DMS79 (cell line): ENCODE data around the gene RGS14.
"Not testable (repeated sequence)": the region's sequence is repeated elsewhere in the genome, so short reads cannot be mapped to it uniquely, and the experiment has no call there.

ENCODE experiments used
- DNase-seq: peaks from one replicate; lab custom pipeline; 2025; lab: John Stamatoyannopoulos, UW

RGS14 gene

GRCh38 chr5:177328545-177329231 is 29.0 kb upstream of the RGS14 start:
- no peak for DNase-seq

DNA sequence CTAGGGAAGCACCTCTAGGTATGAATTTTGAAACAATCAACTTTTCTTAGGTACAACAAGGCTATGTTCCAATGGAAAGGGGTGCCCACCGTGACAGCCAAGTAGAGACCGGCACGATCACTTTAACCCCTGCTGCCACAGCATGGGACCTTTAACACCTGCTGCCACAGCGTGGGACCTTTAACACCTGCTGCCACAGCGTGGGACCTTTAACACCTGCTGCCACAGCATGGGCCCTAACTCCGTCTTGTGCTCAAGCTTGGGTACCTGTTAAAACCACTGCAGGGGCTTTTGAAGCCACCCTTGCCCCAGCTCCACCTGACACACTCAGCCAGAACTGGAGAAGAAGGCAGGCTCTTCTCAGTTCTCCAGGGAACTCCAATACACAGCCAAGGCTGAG is 27.8 kb upstream of the RGS14 start:
- no peak for DNase-seq

DNA sequence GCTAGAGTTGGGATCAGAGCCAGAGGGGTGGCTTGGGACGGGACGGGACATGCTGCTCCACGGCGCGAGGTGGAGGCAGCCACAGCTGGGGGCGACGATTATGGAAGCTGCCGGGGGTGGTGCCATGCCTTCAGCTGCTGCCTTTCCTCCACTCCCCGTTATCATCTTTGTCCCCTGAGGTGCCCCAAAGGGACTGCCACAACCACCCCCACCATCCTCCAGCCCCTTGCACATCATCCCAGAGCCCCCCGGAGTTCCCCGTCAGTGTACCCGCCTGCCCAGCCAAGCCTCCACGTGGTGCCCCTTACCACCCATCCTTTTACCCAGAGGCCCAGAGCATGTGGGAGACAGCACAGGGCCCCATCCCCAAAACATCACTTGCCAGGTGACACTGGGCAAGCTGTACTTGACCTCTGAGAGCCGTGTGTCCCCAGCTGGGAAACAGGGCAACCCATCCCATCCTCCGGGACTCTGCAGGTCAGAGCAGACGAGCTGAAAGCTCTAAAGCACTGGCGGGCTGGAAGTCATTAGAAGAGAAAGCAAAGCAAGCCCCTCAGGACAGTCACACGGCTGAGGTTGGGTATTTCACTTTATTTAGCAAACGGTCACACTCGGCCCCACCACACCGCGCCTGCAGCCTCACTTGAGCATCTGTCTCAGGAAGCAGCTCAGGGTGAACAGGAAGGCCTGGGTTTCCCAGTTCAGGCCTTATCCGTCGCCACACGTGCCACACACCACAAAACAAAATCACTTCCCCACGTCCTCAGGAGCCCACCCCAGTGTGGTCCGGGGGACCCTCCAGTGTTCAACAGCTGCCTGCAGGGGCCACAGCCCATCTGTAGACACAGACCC is 26.5 kb upstream of the RGS14 start:
- no peak for DNase-seq

GRCh38 chr5:177332031-177332895 is 25.5 kb upstream of the RGS14 start:
- DNase-seq, result no peak

DNA sequence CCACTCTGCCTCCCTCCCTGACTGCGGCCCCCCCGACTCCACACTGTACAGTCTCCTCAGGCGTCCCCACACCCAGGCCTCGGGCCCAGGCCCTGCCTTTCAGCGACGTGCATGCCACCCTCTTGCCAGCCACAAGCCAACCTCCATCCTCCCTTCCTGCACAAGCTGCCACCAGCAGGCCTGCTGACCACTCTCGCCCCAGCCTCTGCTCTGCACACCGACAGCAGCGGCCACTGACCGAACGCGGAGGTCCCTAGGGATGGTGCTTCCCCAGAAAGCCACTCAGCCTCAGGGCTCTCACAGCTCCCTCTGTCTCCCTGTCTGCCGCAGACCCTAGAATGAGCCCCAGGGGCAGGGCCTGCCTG is 24.8 kb upstream of the RGS14 start:
- no peak for DNase-seq

DNA sequence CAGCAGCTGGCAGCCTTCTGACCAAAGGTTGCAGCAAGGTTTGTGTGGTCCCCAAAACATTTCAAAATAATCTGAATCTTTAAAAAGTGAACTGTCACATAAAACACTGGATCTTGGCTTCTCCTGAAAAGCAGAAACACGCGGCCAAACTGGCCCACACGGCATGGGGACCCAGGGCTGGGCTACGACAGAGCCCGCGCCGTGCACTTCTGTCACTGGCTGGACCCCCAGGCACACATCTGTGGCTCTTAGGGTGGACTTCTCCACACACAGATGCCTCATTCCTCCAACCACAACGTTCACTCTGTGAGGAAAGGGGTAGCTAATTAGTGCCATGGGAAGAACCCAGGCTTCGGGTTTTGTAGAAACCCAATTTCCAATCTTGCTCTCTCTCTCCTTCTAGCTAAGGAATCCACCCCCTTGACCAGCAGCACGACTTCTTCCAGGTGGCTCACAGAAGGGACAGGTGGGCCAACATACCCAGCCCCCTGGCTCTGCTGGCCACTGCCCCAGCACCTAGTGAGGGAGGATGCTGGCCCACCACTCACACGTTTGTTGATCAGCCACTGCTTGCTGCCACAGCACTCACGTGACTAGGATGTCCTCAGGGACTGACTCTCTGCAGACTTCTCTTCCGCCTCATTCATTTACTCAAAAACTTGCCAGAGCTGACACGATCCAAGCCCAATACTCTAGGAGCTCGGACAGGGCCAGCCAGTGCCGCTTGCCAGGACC is 24.1 kb upstream of the RGS14 start:
- no peak for DNase-seq

DNA sequence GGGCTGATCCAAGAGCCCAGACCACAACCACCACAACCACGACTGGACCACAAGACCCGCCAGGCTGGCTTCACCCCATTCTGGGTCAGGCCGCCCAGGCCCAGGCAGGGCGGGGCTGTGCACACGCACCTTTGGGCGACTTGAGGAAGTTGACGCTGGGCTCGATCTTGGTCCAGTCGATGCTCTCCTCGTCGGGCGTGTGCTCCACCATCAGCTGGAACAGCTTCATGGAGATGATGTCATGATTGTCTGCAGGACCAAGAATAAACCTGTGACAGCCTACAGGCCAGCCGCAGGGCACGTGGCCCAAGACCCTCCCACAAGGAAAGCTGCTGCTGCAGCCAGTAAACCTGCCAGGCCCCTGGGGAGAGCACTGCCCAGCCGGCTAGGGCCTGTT is 23.6 kb upstream of the RGS14 start:
- no peak for DNase-seq

DNA sequence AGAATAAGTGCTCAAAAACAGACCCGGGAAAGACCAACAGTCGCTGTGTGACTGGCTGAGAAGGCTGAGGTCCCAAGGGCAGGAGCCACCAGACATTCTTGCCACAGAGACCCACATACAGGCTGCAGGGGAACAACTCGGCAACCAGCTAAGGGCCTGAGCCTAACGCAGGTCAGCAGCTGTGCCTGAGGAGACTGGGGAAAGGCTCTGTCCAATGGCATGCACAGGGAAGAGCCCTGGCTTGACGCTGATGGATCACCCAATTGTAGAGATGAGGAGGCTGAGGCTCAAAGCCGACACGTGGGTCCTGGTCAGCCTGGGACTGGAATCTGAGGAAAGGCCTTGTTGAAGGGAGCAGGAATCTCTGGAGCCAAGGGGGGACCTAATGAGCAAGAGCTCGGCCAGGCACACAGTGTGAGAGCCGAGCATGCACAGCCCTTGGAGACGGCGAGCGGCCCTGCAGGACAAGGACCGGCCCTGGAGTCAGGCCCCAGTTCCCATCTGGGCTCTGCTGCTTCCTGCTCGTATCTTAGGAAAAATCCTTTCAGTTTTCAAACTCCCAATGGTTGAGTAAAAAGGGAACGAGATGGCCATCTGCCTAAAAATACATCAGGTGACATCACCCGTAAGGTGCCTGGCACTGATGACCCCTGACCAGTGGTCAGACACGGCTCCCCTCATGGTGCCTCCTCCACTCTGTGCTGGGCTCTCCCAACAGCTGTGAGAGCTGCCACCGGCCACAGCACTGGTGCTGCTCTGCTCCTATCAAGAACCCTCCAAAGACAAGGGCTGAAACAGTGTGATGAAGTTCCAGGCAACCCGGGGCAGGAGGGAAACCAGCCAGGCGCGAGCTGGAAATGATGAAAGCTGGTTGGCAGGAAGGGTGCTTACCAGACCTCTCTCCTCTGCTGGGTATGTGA is 22.7 kb upstream of the RGS14 start:
- DNase-seq, result no peak

DNA sequence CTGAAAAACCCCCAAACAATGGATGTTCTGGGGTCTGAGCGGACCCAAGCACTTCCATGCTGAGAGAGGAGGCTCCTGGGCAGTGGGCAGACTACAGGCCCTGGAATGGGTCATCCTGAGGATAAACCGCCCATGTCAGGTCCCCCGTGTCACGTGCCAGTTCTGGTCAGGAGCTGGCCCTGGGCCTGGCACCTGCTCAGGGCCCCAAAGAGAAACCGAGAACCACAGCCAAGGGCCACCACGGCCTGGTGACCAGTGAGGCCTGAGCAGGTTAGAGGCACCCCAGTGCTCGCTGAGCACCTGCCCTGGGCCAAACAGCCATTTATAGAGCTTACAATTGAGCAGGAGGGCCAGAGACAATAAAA is 22.0 kb upstream of the RGS14 start:
- no peak for DNase-seq

- no peak for DNase-seq
These were observed 21.6 kb upstream of the RGS14 start for GRCh38 chr5:177336112-177336511.

- no peak for DNase-seq
These were observed 20.9 kb upstream of the RGS14 start for GRCh38 chr5:177336603-177337494.

DNA sequence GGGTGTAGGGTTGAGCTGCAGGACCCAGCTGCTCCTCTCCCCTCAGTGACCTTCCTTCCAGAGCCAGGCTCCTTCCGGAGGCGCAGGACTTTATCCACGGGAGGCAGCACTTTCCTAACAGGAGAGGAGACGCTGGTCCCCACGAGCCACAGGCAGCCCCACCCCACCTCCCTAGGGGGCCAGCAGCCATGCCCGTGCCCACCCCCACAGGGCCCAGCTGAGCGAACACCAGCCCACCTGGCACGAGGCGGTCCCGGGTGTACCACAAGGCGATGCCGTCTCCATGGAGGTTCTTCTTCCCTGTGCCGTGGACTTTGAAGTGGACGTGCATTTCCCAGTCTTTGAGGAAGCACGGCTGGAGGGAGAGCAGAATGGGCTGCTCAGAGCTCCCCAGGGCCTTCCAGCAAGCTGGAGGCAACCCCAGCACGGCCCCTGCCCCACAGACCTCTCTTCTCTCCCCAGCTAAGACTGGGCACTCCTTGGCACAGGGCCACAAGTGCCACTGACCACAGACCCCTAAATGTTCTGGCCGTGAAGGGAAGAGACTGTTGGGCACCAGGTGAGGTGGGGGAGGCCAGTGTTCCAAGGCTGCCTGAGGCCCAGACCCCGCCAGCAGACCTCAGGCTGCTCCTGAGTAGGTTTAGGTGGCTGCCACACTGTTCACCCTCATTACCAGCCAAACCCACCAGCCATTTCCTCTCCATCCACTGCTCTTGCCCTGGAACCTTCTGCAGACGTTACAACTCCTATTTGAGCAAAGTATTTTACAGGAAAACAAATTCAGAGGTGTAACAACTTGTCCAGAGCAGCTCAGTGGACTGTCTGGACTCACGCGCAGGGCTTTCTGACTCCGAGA is 19.2 kb upstream of the RGS14 start:
- no peak for DNase-seq

DNA sequence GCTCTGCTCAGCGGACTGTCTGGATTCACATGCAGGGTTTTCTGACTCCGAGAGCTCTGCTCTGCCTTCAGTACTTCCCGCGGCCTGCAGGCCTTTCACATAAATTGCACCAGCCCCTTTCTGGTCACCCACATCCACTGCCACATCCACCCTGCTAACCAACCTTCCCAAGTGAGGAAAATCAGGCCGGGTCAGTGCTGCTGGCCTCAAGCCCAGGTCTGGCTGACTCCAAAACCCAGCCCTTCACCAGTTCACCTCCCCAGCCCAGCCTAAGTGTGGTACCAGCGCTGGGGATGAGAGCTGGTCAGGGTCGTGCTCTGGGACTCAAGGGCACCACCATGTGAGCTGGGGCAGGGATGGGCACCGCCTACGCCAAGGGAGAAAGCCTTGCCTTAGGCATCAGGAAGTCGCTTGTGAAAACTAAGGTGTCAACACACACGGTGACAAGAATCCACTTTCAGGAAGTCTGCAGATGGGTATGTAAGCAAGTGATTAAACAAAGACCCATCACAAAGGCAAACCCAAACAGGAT is 18.6 kb upstream of the RGS14 start:
- no peak for DNase-seq

DNA sequence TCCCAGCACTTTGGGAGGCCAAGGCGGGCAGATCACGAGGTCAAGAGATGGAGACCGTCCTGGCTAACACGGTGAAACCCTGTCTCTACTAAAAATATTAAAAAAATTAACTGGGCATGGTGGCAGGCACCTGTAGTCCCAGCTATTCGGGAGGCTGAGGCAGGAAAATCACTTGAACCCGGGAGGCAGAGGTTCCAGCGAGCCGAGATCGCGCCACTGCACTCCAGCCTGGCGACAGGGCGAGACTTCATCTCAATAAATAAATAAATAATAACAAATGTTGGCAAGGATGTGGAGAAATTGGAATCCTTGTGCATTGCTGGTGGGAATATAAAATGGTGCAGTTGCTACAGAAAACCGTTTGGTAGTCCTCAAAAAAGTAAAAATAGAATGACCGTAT is 14.7 kb upstream of the RGS14 start:
- not testable (repeated sequence) for DNase-seq

DNA sequence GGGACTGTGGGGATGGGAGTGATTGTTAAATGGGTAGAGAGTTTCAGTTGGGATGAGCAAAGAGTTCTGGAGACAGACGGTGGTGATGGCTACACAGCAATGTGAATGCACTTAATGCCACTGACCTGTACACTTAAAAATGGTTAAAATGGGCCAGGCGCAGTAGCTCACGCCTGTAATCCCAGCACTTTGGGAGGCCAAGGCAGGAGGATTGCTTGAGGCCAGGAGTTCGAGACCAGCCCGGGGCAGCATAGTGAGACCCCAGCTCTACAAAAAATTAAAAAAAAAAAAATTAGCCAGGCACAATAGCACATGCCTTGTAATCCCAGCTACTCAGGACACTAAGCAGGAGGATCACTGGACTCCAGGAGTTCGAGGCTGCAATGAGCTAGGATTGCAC is 13.9 kb upstream of the RGS14 start:
- DNase-seq, result no peak

- no peak for DNase-seq
These were observed 12.8 kb upstream of the RGS14 start for GRCh38 chr5:177344891-177345290.

DNA sequence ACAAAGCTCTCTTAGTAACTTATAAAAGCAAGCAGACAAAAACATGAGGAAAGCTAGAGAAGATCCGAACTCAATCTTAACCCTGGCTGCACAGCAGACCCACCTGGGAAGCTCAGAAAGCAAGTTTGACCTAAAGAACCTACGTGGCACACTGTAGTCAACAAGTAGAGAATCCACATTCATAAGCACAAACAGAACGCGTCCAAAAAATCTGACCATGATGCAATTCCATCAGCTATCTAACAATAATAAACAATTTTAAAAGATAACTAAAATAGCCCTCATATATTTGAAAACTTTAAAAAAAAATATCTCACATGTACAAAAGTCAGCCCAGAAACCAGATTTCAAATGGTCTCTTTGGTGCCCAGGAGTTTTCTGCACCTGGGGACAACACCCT is 10.9 kb upstream of the RGS14 start:
- no peak for DNase-seq

DNA sequence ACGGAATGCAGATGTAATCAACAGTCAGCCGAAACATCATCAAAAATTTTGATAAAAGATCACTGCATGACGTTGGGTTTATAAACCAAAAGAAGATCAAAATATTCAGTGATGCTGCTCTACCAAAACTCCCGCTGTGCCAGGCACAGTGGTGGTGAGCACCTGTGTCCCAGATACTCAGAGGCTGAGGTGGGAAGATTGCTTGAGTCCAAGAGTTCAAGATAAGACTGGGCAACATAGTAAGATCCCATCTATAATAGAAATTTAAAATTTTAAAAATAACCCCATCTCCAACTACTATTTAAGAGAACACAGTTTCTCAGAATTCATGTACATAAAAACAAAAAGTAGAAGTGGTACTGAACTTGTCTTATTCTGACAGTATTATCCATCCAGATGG is 10.0 kb upstream of the RGS14 start:
- DNase-seq, result no peak

- no peak for DNase-seq
These were observed 8.4 kb upstream of the RGS14 start for GRCh38 chr5:177349362-177349647.
